IMR-90 (cell line): ENCODE results near the gene KRTAP4-16.
"Not testable (repeated sequence)": the region's sequence is repeated elsewhere in the genome, so short reads cannot be mapped to it uniquely, and the experiment has no call there.

Experiments
- BHLHE40 ChIP-seq: fragments of 150-350 bp; IDR thresholded peaks from 2 replicates; pipeline ENCODE4 v1.6.1; 2016; ENCODE audit warnings: mild to moderate bottlenecking, low read depth, low read length
- FOS ChIP-seq: fragments of 150-350 bp; IDR thresholded peaks from 2 replicates; pipeline ENCODE4 v1.6.1; 2016; ENCODE audit warnings: low read depth, low read length
- MXI1 ChIP-seq: IDR thresholded peaks from 2 replicates; pipeline ENCODE4 v1.6.1; 2012; ENCODE audit warnings: low read depth, mild to moderate bottlenecking, low read length, moderate library complexity, borderline replicate concordance
- POLR2A ChIP-seq: IDR thresholded peaks from 2 replicates; pipeline ENCODE4 v1.6.1; 2012; ENCODE audit warnings: mild to moderate bottlenecking, low read depth, low read length
- RAD21 ChIP-seq: IDR thresholded peaks from 2 replicates; pipeline ENCODE4 v1.6.1; 2012; ENCODE audit warnings: low read length, improper control_type of control experiment
- RCOR1 ChIP-seq: IDR thresholded peaks from 2 replicates; pipeline ENCODE4 v1.6.1; 2012; ENCODE audit warnings: mild to moderate bottlenecking, low read length, improper control_type of control experiment; ENCODE audit not compliant: insufficient replicate concordance
- RFX5 ChIP-seq: IDR thresholded peaks from 2 replicates; pipeline ENCODE4 v1.8.0; 2012; ENCODE audit warnings: low read depth, mild to moderate bottlenecking, low read length, moderate library complexity
- SMC3 ChIP-seq: fragments of 150-350 bp; IDR thresholded peaks from 2 replicates; pipeline ENCODE4 v1.6.1; 2016; ENCODE audit warnings: low read depth, mild to moderate bottlenecking, antibody characterized with exemption, low read length, moderate library complexity
- USF2 ChIP-seq: fragments of 150-350 bp; IDR thresholded peaks from 2 replicates; pipeline ENCODE4 v1.6.1; 2017; ENCODE audit warnings: mild to moderate bottlenecking, antibody characterized with exemption, low read length, low read depth
- TF ChIP-seq, protein P1 (sequence below): fragments of 150-350 bp; IDR thresholded peaks from 2 replicates; pipeline ENCODE4 v1.6.1; 2016; ENCODE audit warnings: low read depth, mild to moderate bottlenecking, low read length, moderate library complexity, borderline replicate concordance
- TF ChIP-seq, protein P2 (sequence below): conservative IDR thresholded peaks from 2 replicates; pipeline ENCODE4 v1.5.1; 2012; ENCODE audit warnings: mild to moderate bottlenecking, low read depth, low read length, improper control_type of control experiment

- TF ChIP-seq, protein P1, sequence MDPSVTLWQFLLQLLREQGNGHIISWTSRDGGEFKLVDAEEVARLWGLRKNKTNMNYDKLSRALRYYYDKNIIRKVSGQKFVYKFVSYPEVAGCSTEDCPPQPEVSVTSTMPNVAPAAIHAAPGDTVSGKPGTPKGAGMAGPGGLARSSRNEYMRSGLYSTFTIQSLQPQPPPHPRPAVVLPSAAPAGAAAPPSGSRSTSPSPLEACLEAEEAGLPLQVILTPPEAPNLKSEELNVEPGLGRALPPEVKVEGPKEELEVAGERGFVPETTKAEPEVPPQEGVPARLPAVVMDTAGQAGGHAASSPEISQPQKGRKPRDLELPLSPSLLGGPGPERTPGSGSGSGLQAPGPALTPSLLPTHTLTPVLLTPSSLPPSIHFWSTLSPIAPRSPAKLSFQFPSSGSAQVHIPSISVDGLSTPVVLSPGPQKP = not testable (repeated sequence)
- TF ChIP-seq, protein P2, sequence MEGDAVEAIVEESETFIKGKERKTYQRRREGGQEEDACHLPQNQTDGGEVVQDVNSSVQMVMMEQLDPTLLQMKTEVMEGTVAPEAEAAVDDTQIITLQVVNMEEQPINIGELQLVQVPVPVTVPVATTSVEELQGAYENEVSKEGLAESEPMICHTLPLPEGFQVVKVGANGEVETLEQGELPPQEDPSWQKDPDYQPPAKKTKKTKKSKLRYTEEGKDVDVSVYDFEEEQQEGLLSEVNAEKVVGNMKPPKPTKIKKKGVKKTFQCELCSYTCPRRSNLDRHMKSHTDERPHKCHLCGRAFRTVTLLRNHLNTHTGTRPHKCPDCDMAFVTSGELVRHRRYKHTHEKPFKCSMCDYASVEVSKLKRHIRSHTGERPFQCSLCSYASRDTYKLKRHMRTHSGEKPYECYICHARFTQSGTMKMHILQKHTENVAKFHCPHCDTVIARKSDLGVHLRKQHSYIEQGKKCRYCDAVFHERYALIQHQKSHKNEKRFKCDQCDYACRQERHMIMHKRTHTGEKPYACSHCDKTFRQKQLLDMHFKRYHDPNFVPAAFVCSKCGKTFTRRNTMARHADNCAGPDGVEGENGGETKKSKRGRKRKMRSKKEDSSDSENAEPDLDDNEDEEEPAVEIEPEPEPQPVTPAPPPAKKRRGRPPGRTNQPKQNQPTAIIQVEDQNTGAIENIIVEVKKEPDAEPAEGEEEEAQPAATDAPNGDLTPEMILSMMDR = not testable (repeated sequence)
- not testable (repeated sequence) for TF ChIP-seq BHLHE40, RAD21, POLR2A, RFX5, SMC3, RCOR1, USF2, MXI1
- TF ChIP-seq FOS = 0 out of 2 replicates have a peak, but pooled peaks have one; percentile 8
These were observed 2.5 kb upstream of the KRTAP4-16 start for GRCh38 chr17:41104386-41105038.
